Upper lobe of left lung (tissue), 6 donors: ENCODE results near the gene PTPRN2. TPM values are rescaled to one million over a fixed set of nuclear protein-coding genes. Genes with fewer than 3 reads are reported as not detected.
"Not testable (repeated sequence)": the region's sequence is repeated elsewhere in the genome, so short reads cannot be mapped to it uniquely, and the experiment has no call there.

Experiments used
- ATAC-seq, 2 donors: fragments of 200-7000 bp; cut with Tn5 transposase; one replicate each; pipeline ENCODE4 v1.9.1; 2022; ENCODE audit warnings: mild to moderate bottlenecking in 2 of 2, moderate library complexity in 2 of 2; ENCODE audit not compliant: low FRiP score in 2 of 2
- DNase-seq, 2 donors: peaks; one replicate each; pipeline ENCODE4 v3.0.0-alpha.2; 2019 to 2020
- H3K27ac ChIP-seq, 4 donors: fragments of 200-600 bp; sonication (generic); one replicate each; pipeline ENCODE4 v1.5.1; 2016 to 2019
- H3K27me3 ChIP-seq, 4 donors: fragments of 200-600 bp; sonication (generic); one replicate each; pipeline ENCODE4 v1.5.1; 2017 to 2019
- H3K36me3 ChIP-seq, 4 donors: fragments of 200-600 bp; sonication (generic); one replicate each; pipeline ENCODE4 v1.5.1; 2016 to 2019
- H3K4me1 ChIP-seq, 4 donors: fragments of 200-600 bp; sonication (generic); one replicate each; pipeline ENCODE4 v1.5.1; 2018 to 2019
- H3K4me3 ChIP-seq, 4 donors: fragments of 200-600 bp; sonication (generic); one replicate each; pipeline ENCODE4 v1.5.1; 2017 to 2019; ENCODE audit warnings: mild to moderate bottlenecking in 2 of 4, moderate library complexity in 1 of 4
- H3K9me3 ChIP-seq, 4 donors: fragments of 200-600 bp; sonication (generic); one replicate each; pipeline ENCODE4 v1.5.1; 2018 to 2019
- EP300 ChIP-seq, 4 donors: sonication (generic); formaldehyde crosslinking; IDR thresholded peaks; one replicate each; pipeline ENCODE4 v1.5.1; 2017; ENCODE audit warnings: antibody characterized with exemption in 4 of 4, control low read depth in 2 of 4
- POLR2A ChIP-seq, 4 donors: fragments of 450-650 bp; IDR thresholded peaks; one replicate each; pipeline ENCODE4 v1.5.1; 2016 to 2017; ENCODE audit warnings: antibody characterized with exemption in 4 of 4, mild to moderate bottlenecking in 2 of 4
- POLR2AphosphoS5 ChIP-seq, 2 donors: sonication (generic); formaldehyde crosslinking; IDR thresholded peaks; one replicate each; pipeline ENCODE4 v1.5.1; 2017; ENCODE audit warnings: antibody characterized with exemption in 2 of 2
- WGBS, 2 donors: methylation state at CpG; one replicate each; pipeline ENCODE4 v1.1.5; 2017 to 2018; 5-methylcytosine and 5-hydroxymethylcytosine counted together
- total RNA-seq, 6 donors: library from RNA; depleted of rRNA in 4 of 6; stranded (reverse); fragments of >200 nt in 4 of 6; gene quantifications; one replicate each; pipeline versions ENCODE4 v1.1.0 to v1.2.1, GENCODE V29; 2016 to 2021
- TF ChIP-seq, protein P1 (sequence below), 6 experiments: fragments of 450-650 bp in 4 of 6; fragments of 200-600 bp in 2 of 6; sonication (generic) in 2 of 6; IDR thresholded peaks; one replicate each; pipeline ENCODE4 v1.5.1; 2016 to 2019; ENCODE audit warnings: antibody characterized with exemption in 6 of 6
- donor health status: DM: no; HTN: no; CAD: no; lungs with moderate emphysema.
- donor health status: DM: no; HTN: yes; CAD: no; lungs with severe emphysema.

The PTPRN2 gene
- total RNA-seq, 6 donors from 2014 or later = 3.3 to 7.9 (median 5.2) TPM

DNA sequence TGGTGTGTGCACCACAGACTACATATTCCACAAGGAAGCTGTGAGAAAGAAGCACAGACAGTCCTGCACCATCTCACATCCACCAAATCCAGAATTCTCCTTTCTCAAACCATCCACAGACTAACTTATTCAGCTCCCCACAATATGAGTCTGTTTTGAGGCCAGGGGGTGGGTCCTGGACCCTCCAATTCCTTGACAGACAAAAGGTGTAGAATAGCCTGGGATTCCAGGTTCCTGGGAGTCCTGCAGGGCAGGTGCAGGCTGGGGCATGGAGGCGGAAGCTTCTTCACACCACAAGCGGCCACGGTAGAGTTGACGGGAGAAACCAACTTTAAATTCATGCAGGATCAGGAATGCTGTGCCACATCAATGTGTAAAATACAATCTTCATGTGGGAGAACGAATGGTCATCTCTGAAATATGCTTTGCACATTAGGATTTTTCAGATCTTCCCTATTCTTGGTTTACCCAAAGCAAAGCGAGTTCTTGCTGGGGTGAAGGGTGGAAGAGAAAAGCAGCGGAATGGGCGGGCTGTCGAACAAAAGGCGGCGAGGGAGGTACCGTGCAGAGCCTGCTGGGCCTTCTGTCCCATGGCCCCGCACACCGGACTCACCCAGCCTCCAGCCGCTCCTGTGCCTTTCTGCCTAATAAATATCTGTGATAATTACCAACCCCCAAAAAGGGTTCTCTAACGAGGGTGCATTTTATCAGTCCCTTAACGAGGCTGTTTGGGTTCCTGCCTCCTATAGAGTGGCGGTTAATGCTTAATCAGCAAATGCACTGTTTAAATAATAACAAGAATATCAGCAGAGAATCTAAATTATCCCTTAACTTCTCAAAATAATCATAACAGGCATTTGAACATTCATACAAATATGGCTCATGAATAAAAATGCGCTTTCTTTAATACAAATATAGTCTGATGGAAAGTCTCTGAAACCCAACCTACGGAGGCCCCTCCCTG is 736.9 kb downstream of the PTPRN2 start:
- 83 to 84% methylated on average over 19 to 20 of the region's 20 CpGs for WGBS, 2 donors
- no peaks in the 10 kb centered on the region for H3K9me3 ChIP-seq
- peaks cover 0 to 8% (median 0%) of the 10 kb centered on the region in 4 donors for H3K4me1 ChIP-seq
- DNase-seq (no peak), ATAC-seq (no peak)
- peak overlapping the region in 1 of 4 donors; percentile 59 for H3K27ac ChIP-seq
- TF ChIP-seq, protein P1, sequence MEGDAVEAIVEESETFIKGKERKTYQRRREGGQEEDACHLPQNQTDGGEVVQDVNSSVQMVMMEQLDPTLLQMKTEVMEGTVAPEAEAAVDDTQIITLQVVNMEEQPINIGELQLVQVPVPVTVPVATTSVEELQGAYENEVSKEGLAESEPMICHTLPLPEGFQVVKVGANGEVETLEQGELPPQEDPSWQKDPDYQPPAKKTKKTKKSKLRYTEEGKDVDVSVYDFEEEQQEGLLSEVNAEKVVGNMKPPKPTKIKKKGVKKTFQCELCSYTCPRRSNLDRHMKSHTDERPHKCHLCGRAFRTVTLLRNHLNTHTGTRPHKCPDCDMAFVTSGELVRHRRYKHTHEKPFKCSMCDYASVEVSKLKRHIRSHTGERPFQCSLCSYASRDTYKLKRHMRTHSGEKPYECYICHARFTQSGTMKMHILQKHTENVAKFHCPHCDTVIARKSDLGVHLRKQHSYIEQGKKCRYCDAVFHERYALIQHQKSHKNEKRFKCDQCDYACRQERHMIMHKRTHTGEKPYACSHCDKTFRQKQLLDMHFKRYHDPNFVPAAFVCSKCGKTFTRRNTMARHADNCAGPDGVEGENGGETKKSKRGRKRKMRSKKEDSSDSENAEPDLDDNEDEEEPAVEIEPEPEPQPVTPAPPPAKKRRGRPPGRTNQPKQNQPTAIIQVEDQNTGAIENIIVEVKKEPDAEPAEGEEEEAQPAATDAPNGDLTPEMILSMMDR (IDR thresholded peaks at IDR 0.05) = no peak
- TF ChIP-seq POLR2AphosphoS5 (IDR thresholded peaks at IDR 0.05) = no peak
- TF ChIP-seq EP300 (IDR thresholded peaks at IDR 0.05) = no peak
- no peak for TF ChIP-seq POLR2A (IDR thresholded peaks at IDR 0.05)
- H3K4me3 ChIP-seq = peak overlapping the region in 1 of 4 donors; percentile 14
- H3K36me3 ChIP-seq = no peaks in the 10 kb centered on the region
- H3K27me3 ChIP-seq = no peaks in the 10 kb centered on the region

DNA sequence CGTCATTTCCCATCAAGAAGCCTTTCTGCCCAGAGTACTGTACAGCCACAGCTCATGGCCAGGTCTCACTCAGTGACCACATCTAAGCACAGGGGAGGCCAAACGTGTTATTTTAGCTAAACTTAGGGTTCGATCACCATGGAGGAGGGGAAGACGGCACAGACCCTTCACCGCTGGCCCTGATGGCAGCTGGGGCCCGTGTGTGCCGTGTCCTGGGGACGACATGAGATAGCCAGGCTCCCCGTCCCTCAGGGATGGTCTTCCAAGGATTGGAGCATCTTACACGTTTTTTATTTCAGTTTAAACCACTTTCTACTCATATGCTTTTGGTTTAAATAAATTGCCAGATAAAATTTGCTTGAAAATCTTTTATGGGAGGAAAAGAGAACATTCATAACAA is 737.9 kb downstream of the PTPRN2 start:
- 81 to 87% methylated on average over 9 to 10 of the region's 10 CpGs for WGBS, 2 donors
- Histone ChIP-seq H3K9me3 (no peaks in the 10 kb centered on the region), H3K27me3 (no peaks in the 10 kb centered on the region), H3K36me3 (no peaks in the 10 kb centered on the region), H3K27ac (no peak overlapping the region), H3K4me1 (peaks cover 0 to 8% (median 0%) of the 10 kb centered on the region in 4 donors), H3K4me3 (no peak overlapping the region)
- no peak for DNase-seq
- ATAC-seq = no peak
- TF ChIP-seq, protein P1 (IDR thresholded peaks at IDR 0.05) = no peak
- no peak for TF ChIP-seq POLR2A (IDR thresholded peaks at IDR 0.05)
- no peak for TF ChIP-seq EP300 (IDR thresholded peaks at IDR 0.05)
- no peak for TF ChIP-seq POLR2AphosphoS5 (IDR thresholded peaks at IDR 0.05)

DNA sequence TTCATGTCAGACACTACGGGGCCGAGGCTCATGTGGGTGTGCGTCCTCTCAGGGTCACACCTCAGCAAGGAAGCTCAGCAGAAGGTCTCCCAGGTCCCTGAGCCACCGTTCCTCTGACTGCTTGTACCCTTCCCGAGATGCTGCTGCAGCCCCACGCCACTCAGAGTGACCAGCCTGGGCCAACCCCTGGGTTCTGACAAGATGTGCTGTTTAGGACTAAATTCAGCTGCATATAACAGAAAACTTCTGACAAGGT is 738.4 kb downstream of the PTPRN2 start:
- H3K36me3 ChIP-seq = no peaks in the 10 kb centered on the region
- TF ChIP-seq POLR2AphosphoS5 (IDR thresholded peaks at IDR 0.05) (no peak), POLR2A (IDR thresholded peaks at IDR 0.05) (no peak), EP300 (IDR thresholded peaks at IDR 0.05) (no peak)
- TF ChIP-seq, protein P1 (IDR thresholded peaks at IDR 0.05) = no peak
- no peak for ATAC-seq

DNA sequence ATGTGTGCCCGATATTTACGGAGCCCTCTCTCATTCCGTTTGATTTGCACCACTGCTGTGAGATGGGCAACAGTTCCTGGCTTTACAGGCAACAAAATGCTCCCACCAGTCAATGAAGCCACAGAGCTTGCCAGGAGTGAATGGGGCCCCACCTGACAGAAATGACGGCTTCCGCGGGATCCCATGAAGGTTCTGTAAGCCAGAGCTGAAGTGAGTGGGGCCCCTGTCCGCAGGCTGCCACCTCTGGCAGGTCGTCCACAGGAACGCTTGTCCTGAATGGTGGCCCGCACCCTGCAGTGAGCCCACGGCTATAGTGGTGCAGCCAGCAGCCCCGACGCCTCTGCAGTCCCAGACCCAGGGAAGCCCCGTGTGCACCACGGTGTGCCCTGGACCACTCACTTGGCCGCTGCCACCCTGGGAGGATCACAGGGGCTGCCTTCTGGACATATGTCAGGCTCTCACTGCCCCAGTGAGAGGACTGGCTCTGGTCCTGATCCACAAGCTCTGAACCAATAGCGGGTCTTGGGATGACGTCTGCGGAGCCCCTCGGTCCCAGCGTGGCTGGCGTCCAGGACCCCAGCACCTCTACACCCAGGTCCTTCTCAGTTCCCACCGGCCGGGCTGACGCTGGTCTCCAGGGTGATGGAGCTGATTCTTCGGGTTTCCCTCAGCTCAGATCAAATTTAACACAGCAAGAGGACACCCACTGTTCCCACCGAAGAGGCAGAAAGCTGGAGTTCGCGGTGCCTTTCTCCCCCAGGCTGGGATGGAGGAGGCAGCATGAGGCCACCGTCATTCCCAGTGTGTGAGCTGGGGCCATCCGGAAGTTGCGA is 738.9 kb downstream of the PTPRN2 start:
- ATAC-seq = no peak
- Histone ChIP-seq H3K27me3 (no peaks in the 10 kb centered on the region), H3K27ac (no peak overlapping the region), H3K4me3 (no peak overlapping the region), H3K9me3 (no peaks in the 10 kb centered on the region), H3K4me1 (peaks cover 0 to 8% (median 0%) of the 10 kb centered on the region in 4 donors), H3K36me3 (no peaks in the 10 kb centered on the region)
- no peak for TF ChIP-seq EP300 (IDR thresholded peaks at IDR 0.05)
- no peak for DNase-seq
- WGBS, 2 donors = 82 to 90% methylated on average over 16 to 32 of the region's 32 CpGs

More for the DNA sequence above, 738.4 kb downstream of the PTPRN2 start:
- Histone ChIP-seq H3K27me3 (no peaks in the 10 kb centered on the region), H3K4me3 (no peak overlapping the region), H3K9me3 (no peaks in the 10 kb centered on the region), H3K4me1 (peaks cover 0 to 8% (median 0%) of the 10 kb centered on the region in 4 donors), H3K27ac (no peak overlapping the region)
- DNase-seq = no peak
- 72 to 78% methylated on average over 4 to 6 of the region's 6 CpGs for WGBS, 2 donors

DNA sequence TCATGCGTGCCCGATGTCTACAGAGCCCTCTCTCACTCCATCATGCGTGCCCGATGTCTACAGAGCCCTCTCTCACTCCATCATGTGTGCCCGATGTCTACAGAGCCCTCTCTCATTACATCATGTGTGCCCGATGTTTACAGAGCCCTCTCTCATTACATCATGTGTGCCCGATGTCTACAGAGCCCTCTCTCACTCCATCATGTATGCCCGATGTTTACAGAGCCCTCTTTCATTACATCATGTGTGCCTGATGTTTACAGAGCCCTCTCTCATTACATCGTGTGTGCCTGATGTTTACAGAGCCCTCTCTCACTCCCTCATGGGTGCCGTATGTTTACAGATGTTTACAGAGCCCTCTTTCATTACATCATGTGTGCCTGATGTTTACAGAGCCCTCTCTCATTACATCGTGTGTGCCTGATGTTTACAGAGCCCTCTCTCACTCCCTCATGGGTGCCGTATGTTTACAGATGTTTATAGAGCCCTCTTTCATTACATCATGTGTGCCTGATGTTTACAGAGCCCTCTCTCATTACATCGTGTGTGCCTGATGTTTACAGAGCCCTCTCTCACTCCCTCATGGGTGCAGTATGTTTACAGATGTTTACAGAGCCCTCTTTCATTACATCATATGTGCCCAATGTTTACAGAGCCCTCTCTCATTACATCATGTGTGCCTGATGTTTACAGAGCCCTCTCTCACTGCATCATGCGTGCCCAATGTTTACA is 739.7 kb downstream of the PTPRN2 start:
- not testable (repeated sequence) for ATAC-seq, H3K36me3 ChIP-seq, H3K4me1 ChIP-seq, H3K27me3 ChIP-seq, H3K4me3 ChIP-seq, H3K27ac ChIP-seq, H3K9me3 ChIP-seq, DNase-seq
- WGBS, 2 donors = 68 to 76% methylated on average over 14 of the region's 14 CpGs

DNA sequence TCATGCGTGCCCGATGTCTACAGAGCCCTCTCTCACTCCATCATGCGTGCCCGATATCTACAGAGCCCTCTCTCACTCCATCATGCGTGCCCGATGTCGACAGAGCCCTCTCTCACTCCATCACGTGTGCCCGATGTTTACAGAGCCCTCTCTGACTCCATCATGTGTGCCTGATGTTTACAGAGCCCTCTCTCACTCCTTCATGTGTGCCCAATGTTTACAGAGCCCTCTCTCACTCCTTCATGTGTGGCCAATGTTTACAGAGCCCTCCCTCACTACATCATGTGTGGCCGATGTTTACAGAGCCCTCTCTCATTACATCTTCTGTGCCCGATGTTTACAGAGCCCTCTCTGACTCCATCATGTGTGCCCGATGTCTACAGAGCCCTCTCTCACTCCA is 740.9 kb downstream of the PTPRN2 start:
- 81 to 84% methylated on average over 12 of the region's 12 CpGs for WGBS, 2 donors
- not testable (repeated sequence) for H3K27me3 ChIP-seq, H3K36me3 ChIP-seq, DNase-seq, ATAC-seq, H3K9me3 ChIP-seq, H3K27ac ChIP-seq, H3K4me3 ChIP-seq, H3K4me1 ChIP-seq
